ENCODE results near the gene GET4. TPM values are rescaled to one million over a fixed set of nuclear protein-coding genes. Genes with fewer than 3 reads are reported as not detected.

GET4 gene
- total and polyA plus RNA-seq, 10 of the 15 experiments (the other 5 are each of a cell fraction or from before 2014, with no cell fraction given): 0.66 to 73.8 (median 34.0) TPM

- TF ChIP-seq CTCF (IDR thresholded peaks at IDR 0.05 in 2 of 3, conservative IDR thresholded peaks at IDR 0.05 in 1 of 3; ENCODE audit: control insufficient read depth in 2 of 3, extremely low read depth in 1 of 3, insufficient read depth in 1 of 3, low read depth in 3 of 3, low read length in 3 of 3): peak; percentile 97 to 99 (median 99); a peak in 5 of 6 replicates
- TF ChIP-seq RCOR1 (conservative IDR thresholded peaks at IDR 0.05; ENCODE audit: low read depth, low read length): no peak
- no peak for TF ChIP-seq ZNF274 (IDR thresholded peaks at IDR 0.05; ENCODE audit: insufficient read depth, insufficient read length)
- peak; percentile 38 for TF ChIP-seq USF1 (IDR thresholded peaks at IDR 0.05; ENCODE audit: borderline replicate concordance, extremely low read length, insufficient read depth, low read depth, low read length)
- peak; percentile 79 for TF ChIP-seq RAD21 (IDR thresholded peaks at IDR 0.05; ENCODE audit: insufficient read depth, low read depth, low read length)
- no peak for TF ChIP-seq EZH2 (IDR thresholded peaks at IDR 0.05; ENCODE audit: borderline replicate concordance, control insufficient read depth, low read depth, low read length)
- TF ChIP-seq RAD51 (IDR thresholded peaks at IDR 0.05): peak; percentile 79; the same call in 1 of the 2 replicates
- peak; percentile 47 for TF ChIP-seq USF2 (IDR thresholded peaks at IDR 0.05; ENCODE audit: borderline replicate concordance, low read depth, low read length)
- TF ChIP-seq RBBP5 (conservative IDR thresholded peaks at IDR 0.05): no peak
- TF ChIP-seq ATF3 (IDR thresholded peaks at IDR 0.05; ENCODE audit: borderline replicate concordance, extremely low read depth, low read depth, low read length): no peak
- peak; percentile 83; the same call in 1 of the 2 replicates for TF ChIP-seq ZNF207 (IDR thresholded peaks at IDR 0.05; ENCODE audit: borderline replicate concordance)
- no peak for TF ChIP-seq NKRF (conservative IDR thresholded peaks at IDR 0.05)
- no peak for TF ChIP-seq NR2C2 (IDR thresholded peaks at IDR 0.05; ENCODE audit: borderline replicate concordance, control insufficient read depth, insufficient read length, low read depth)
- TF ChIP-seq HDGF (IDR thresholded peaks at IDR 0.05): peak; percentile 57
- peak; percentile 89 for TF ChIP-seq MXI1 (IDR thresholded peaks at IDR 0.05; ENCODE audit: low read depth, low read length)
- no peak for TF ChIP-seq E4F1 (IDR thresholded peaks at IDR 0.05; ENCODE audit: borderline replicate concordance, partially characterized antibody)
- TF ChIP-seq GABPA (IDR thresholded peaks at IDR 0.05; ENCODE audit: low read depth): no peak
- TF ChIP-seq SUZ12 (IDR thresholded peaks at IDR 0.05; ENCODE audit: unreplicated experiment): no peak
- peak; percentile 96 for TF ChIP-seq SMC3 (IDR thresholded peaks at IDR 0.05; ENCODE audit: borderline replicate concordance, low read length)
- TF ChIP-seq MAX (IDR thresholded peaks at IDR 0.05; ENCODE audit: low read depth, low read length): peak; percentile 94
These were observed 2.9 kb upstream of the GET4 start (continued) for GRCh38 chr7:873367-874002.
